Heart left ventricle (tissue), 16 donors: ENCODE results near the gene TRAPPC3. TPM values are rescaled to one million over a fixed set of nuclear protein-coding genes. Genes with fewer than 3 reads are reported as not detected.

Experiments
- ATAC-seq, 4 donors: fragments of 200-7000 bp; cut with Tn5 transposase; one replicate each; pipeline ENCODE4 v1.9.1; 2020 to 2022; ENCODE audit warnings: moderate library complexity in 4 of 4, mild to moderate bottlenecking in 3 of 4, moderate number of reproducible peaks in 1 of 4
- DNase-seq, 5 donors: peaks; one replicate each; pipeline ENCODE4 v3.0.0-alpha.2; 2020
- H3K27ac ChIP-seq, 12 donors: fragments of 200-600 bp; sonication (generic) in 4 of 12; one replicate each; pipeline versions ENCODE4 v1.5.0 to v1.8.0; 2016 to 2022; ENCODE audit warnings: mild to moderate bottlenecking in 2 of 12
- H3K27me3 ChIP-seq, 9 donors: fragments of 200-600 bp; sonication (generic) in 2 of 9; one replicate each; pipeline versions ENCODE4 v1.5.1 to v1.8.0; 2016 to 2022; ENCODE audit warnings: mild to moderate bottlenecking in 3 of 9
- H3K36me3 ChIP-seq, 9 donors: fragments of 200-600 bp; sonication (generic) in 2 of 9; one replicate each; pipeline versions ENCODE4 v1.5.0 to v1.8.0; 2018 to 2022; ENCODE audit warnings: mild to moderate bottlenecking in 2 of 9
- H3K4me1 ChIP-seq, 12 donors: fragments of 200-600 bp; sonication (generic) in 4 of 12; one replicate each; pipeline versions ENCODE4 v1.5.0 to v1.8.0; 2016 to 2022; ENCODE audit warnings: mild to moderate bottlenecking in 3 of 12
- H3K4me3 ChIP-seq, 12 donors: fragments of 200-600 bp; sonication (generic) in 4 of 12; one replicate each; pipeline versions ENCODE4 v1.5.0 to v1.8.0; 2017 to 2022; ENCODE audit warnings: mild to moderate bottlenecking in 9 of 12, moderate library complexity in 4 of 12
- H3K9me3 ChIP-seq, 12 donors: fragments of 200-600 bp; sonication (generic) in 4 of 12; one replicate each; pipeline versions ENCODE4 v1.5.0 to v1.8.0; 2016 to 2022; ENCODE audit warnings: mild to moderate bottlenecking in 1 of 12
- CTCF ChIP-seq, 12 donors: fragments of 200-600 bp; sonication (generic) in 4 of 12; IDR thresholded peaks; one replicate each; pipeline versions ENCODE4 v1.5.0 to v1.8.0; 2018 to 2022; ENCODE audit warnings: antibody characterized with exemption in 12 of 12, mild to moderate bottlenecking in 5 of 12
- POLR2A ChIP-seq, 2 donors: fragments of 450-650 bp; IDR thresholded peaks; one replicate each; pipeline ENCODE4 v1.6.1; 2017; ENCODE audit warnings: antibody characterized with exemption in 2 of 2, mild to moderate bottlenecking in 2 of 2, moderate library complexity in 2 of 2
- WGBS, 4 donors: extraction: QIAGEN DNeasy Blood & Tissue Kit in 2 of 4; methylation state at CpG; one replicate each; pipeline versions ENCODE4 v1.1.5 to v1.1.7; 2013 to 2018; 5-methylcytosine and 5-hydroxymethylcytosine counted together
- intact Hi-C, 10 donors: fragments of 100-400 bp; cut with DNase I; formaldehyde crosslinking; loops; one replicate each; pipeline versions ENCODE4 v1.11.1 to v1.14.2; 2022
- polyA plus RNA-seq, 2 donors: library from polyadenylated mRNA; stranded (reverse); fragments of 200-250 nt; gene quantifications; one replicate each; pipeline ENCODE4 v1.2.3, GENCODE V29; 2013
- total RNA-seq, 9 donors: library from RNA; depleted of rRNA in 2 of 9; stranded (reverse); fragments of >200 nt in 2 of 9; fragmentation: NEBNext Ultra II Directional in 3 of 9; extraction: Animal tissue kit (Norgen Biotek cat#: 25700) in 3 of 9; gene quantifications; one replicate each; pipeline versions ENCODE4 v1.1.0 to v1.2.4, GENCODE V29; 2016 to 2023
- donor health status: ischemic (EF 13 %, LVEDD 7.1; RV severe dilation, severe dysfunction).
- donor health status: healthy with polysubstance abuse.
- donor health status: DM: no; HTN: yes; CAD: no.
- donor health status: DM: no; HTN: no; CAD: no.
- donor health status: ischemic (EF 25% LVEDD 6.9; RV normal size, moderate dysfunction).
- donor health status: ischemic (EF 25% LVEDD 5.7; RV mildly dilated, moderate dysfunction).
- donor health status: healthy.
- donor health status: DM: yes; HTN: yes; CAD: no.
- donor health status: ischemic (EF 35%, LVEDD 5.7; RV mildly dilated, moderate dysfunction).
- donor health status: nonischemic (EF 11% LVEDD 7.7; RV severe dilation, severe dysfunction).
- donor health status: DM: yes; HTN: yes; CAD: no.
- donor health status: PGD.
- donor health status: ischemic (EF 29% LVEDD 5.4; RV normal size, mild dysfunction).
- donor health status: nonischemic (EF 23%, LVEDD 6.1; RV moderate dilation, normal function).

The TRAPPC3 gene
- total and polyA plus RNA-seq, 11 donors, result 40.8 to 89.6 (median 52.9) TPM

DNA sequence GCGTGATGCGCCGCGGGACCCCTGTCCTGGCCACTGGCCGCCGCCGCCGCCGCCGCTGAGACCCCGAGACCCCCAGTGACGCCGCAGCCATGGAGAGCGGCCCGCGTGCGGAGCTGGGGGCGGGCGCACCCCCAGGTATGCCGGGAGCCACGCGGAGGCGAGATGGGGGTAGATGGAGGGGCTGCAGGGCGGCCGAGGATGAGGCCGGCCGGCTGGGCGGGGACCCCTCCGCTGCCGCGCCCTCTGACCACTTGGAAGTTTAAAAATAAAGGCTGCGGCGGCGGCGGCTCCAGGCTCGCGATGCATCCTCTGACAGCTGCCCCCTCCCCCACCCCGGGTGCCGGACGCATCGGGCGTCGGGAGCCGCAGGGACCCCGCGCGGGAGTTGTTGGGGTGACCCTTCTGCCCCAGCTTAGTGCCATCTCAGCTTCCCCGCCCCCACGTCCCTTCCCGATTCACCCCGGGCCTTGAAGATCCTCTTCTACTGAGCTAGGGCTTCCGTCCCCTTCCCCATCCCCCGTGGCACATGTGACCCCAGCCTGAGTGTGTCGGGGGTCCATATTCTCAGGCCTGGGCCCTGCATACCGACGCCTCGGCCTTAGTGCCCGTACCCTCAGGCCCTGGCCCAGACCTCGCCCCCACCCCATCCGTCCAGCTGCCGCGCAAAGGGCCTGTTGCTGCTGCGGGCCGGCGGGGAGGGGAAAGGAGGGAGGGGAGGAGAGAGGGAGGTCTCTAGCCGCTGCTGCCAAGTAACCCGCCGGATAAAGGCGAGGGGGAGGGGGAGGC lies 7.2 kb upstream of the TRAPPC3 start:
- H3K9me3 ChIP-seq, result no peaks in the 10 kb centered on the region
- DNase-seq (peak; percentile 85 to 89 (median 89)), ATAC-seq (peak; percentile 24 to 63 (median 57))
- peak overlapping the region; percentile 86 to 100 (median 100) for H3K27ac ChIP-seq
- peaks cover 25 to 79% (median 67%) of the 10 kb centered on the region in 12 donors for H3K4me1 ChIP-seq
- intact Hi-C loops, result loop anchor here in 2 of 10 donors (2.0 to 5.0 kb wide), 2 partner anchors 66 to 68 kb away; partner anchors contain the start of gene THRAP3 (in 2 of the 2)
- H3K4me3 ChIP-seq, result peak overlapping the region; percentile 77 to 100 (median 98)
- TF ChIP-seq POLR2A (IDR thresholded peaks at IDR 0.05) (no peak), CTCF (IDR thresholded peaks at IDR 0.05) (no peak)
- H3K36me3 ChIP-seq, result peaks cover 0 to 5% (median 0%) of the 10 kb centered on the region in 9 donors
- 0 to 1% (median 1%) methylated on average over 21 to 69 of the region's 69 CpGs for WGBS, 4 donors
- no peaks in the 10 kb centered on the region for H3K27me3 ChIP-seq

DNA sequence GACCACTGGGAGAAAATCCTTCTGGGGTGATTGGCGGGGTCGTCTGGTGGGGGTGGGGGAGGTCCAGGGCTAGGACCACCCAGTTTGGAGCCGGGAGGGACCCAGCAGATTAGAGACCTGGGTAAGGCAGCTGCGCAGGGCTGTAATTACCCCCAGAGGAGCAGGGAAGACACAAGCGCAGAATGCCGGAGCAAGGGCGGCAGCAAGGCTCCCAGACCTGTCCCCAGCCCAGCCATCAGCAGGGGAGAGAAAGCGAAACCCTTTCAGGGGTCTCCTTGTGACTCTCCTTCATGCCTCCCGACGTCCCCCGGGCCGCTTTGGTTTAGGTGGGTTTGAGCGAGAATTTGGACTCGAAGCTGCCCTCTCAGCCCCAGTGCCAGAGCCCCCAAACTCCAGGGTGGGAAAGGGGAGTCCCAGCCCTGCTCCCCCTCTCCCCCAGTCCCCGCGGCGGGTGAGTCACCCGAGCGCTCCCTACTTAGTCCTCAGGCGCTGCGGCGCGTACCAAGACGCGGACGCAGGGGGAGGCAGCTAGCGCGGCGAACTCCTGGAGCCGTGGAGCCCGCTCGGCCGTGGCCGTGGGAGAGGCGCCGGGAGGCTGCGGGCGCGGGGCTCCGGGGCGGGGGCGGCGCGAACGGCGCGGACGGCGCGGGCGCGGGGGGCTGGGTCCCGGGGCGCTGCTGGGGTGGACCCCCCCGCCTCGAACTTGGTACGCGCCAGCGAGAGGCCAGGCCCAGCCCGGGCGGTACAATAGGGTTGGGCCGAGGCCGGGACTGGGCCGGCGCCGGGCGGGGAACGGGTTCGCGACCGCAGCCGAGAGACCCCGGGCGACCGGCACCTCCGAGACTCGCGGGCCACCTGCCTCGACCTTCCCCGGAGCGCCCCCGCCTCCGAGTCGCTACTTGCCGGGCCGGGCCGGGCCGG lies 6.4 kb upstream of the TRAPPC3 start, which contains the start of gene MAP7D1:
MAP7D1 (plus strand) TSS at position 753 of the 921 bp plus-strand sequence. CDS start 258 bp downstream, outside the sequence.
- peak; percentile 91 to 96 (median 92) for DNase-seq

GRCh38 chr1:36154765-36155407 lies 5.6 kb upstream of the TRAPPC3 start:
- ATAC-seq (peak; percentile 6 to 23 (median 10)), DNase-seq (peak; percentile 63 to 78 (median 69))
- intact Hi-C loops, result loop anchor here in 6 of 10 donors (5.0 kb wide), 4 partner anchors 32 to 132 kb away; partner anchors contain the start of gene THRAP3 (in 4 of the 6)
- Histone ChIP-seq H3K4me3 (peak overlapping the region; percentile 72 to 100 (median 98)), H3K36me3 (peaks cover 0 to 5% (median 0%) of the 10 kb centered on the region in 9 donors), H3K27me3 (no peaks in the 10 kb centered on the region), H3K4me1 (peaks cover 26 to 79% (median 66%) of the 10 kb centered on the region in 12 donors), H3K9me3 (no peaks in the 10 kb centered on the region), H3K27ac (peak overlapping the region; percentile 86 to 100 (median 100))
- TF ChIP-seq POLR2A (IDR thresholded peaks at IDR 0.05), result no peak
- TF ChIP-seq CTCF (IDR thresholded peaks at IDR 0.05), result no peak
- WGBS, 4 donors, result 50 to 64% (median 57%) methylated on average over 4 to 5 of the region's 6 CpGs

More for the DNA sequence above, 6.4 kb upstream of the TRAPPC3 start, which contains the start of gene MAP7D1:
- Histone ChIP-seq H3K27ac (peak within 1 kb of the TSS; percentile 86 to 100 (median 100)), H3K4me1 (peaks cover 21 to 79% (median 66%) of the 10 kb centered on the region in 12 donors), H3K36me3 (peaks cover 0 to 5% (median 0%) of the 10 kb centered on the region in 9 donors), H3K9me3 (no peaks in the 10 kb centered on the region), H3K27me3 (no peaks in the 10 kb centered on the region), H3K4me3 (peak within 1 kb of the TSS; percentile 77 to 100 (median 98))
- ATAC-seq, result peak; percentile 53 to 77 (median 72)
- 0 to 1% (median 0%) methylated on average over 8 to 88 of the region's 88 CpGs for WGBS, 4 donors
- intact Hi-C loops, result loop anchor here in 2 of 10 donors (2.0 to 5.0 kb wide), 2 partner anchors 67 to 69 kb away; partner anchors contain the start of gene THRAP3 (in 2 of the 2)
- TF ChIP-seq POLR2A (IDR thresholded peaks at IDR 0.05) (peak; percentile 78 to 90), CTCF (IDR thresholded peaks at IDR 0.05) (no peak)
